H1 (cell line): ENCODE results near the gene SCYGR4. TPM values are rescaled to one million over a fixed set of nuclear protein-coding genes. Genes with fewer than 3 reads are reported as not detected.

Source experiments
- CTCF ChIA-PET: fragments of 300-600 bp; sonication (Branson Sonifier 250); formaldehyde crosslinking; loops from one replicate; lab custom pipeline; 2021; ENCODE audit not compliant: partially characterized antibody; lab: Charles Lee
- POLR2A ChIA-PET: fragments of 300-600 bp; sonication (Branson Sonifier 250); formaldehyde crosslinking; loops from one replicate; lab custom pipeline; 2021; ENCODE audit warnings: inconsistent platforms; ENCODE audit not compliant: partially characterized antibody; lab: Charles Lee
- DNase-seq, 2 experiments: peaks; one replicate each; pipeline versions ENCODE4 v3.0.0 to v3.0.0-alpha.2; 2010 to 2022; ENCODE audit warnings: low spot score in 2 of 2, low read depth in 1 of 2, mixed read lengths in 1 of 2
- FAIRE-seq: peaks from 2 replicates; lab custom pipeline; 2011; peaks lifted over from hg19 to GRCh38; lab: Jason Lieb, UNC
- H2AFZ ChIP-seq: 2 replicates; pipeline ENCODE4 v1.8.1; 2012; ENCODE audit warnings: low read length, inconsistent platforms
- H2AK5ac ChIP-seq: 2 replicates; pipeline ENCODE4 v1.6.1; 2013; ENCODE audit warnings: low read depth, low read length
- H2BK120ac ChIP-seq: replicated peaks from 2 replicates; pipeline ENCODE3; 2013; ENCODE audit warnings: low read depth, low read length, inconsistent platforms
- H2BK12ac ChIP-seq: 2 replicates; pipeline ENCODE4 v1.6.1; 2013; ENCODE audit warnings: low read depth, low read length
- H2BK15ac ChIP-seq: 2 replicates; pipeline ENCODE4 v1.6.1; 2013; ENCODE audit warnings: low read length
- H2BK20ac ChIP-seq: 2 replicates; pipeline ENCODE4 v1.6.1; 2013; ENCODE audit warnings: low read length
- H2BK5ac ChIP-seq: 2 replicates; pipeline ENCODE4 v1.6.1; 2013; ENCODE audit warnings: low read depth, low read length
- H3K14ac ChIP-seq: 2 replicates; pipeline ENCODE4 v1.6.1; 2013; ENCODE audit warnings: inconsistent platforms; ENCODE audit not compliant: insufficient read length
- H3K18ac ChIP-seq: 2 replicates; pipeline ENCODE4 v1.6.1; 2013; ENCODE audit warnings: low read length; ENCODE audit errors: extremely low read depth
- H3K23ac ChIP-seq: 2 replicates; pipeline ENCODE4 v1.6.1; 2013; ENCODE audit warnings: inconsistent platforms; ENCODE audit not compliant: insufficient read length
- H3K23me2 ChIP-seq: 2 replicates; pipeline ENCODE4 v1.6.1; 2013; ENCODE audit warnings: low read depth, low read length
- H3K27ac ChIP-seq: 2 replicates; pipeline ENCODE4 v1.6.1; 2011; ENCODE audit warnings: low read depth, low read length, inconsistent platforms
- H3K27me3 ChIP-seq, 4 experiments: replicated peaks in 1 of 4; 1 replicate in 1 of 4; 2 replicates in 3 of 4; pipeline versions ENCODE4 v1.6.1 to v1.8.1; 2011 to 2013; ENCODE audit warnings: low read length in 3 of 4, mild to moderate bottlenecking in 3 of 4, inconsistent platforms in 2 of 4, mixed read lengths in 2 of 4, moderate library complexity in 1 of 4; ENCODE audit not compliant: control insufficient read depth in 3 of 4, insufficient read depth in 3 of 4; ENCODE audit errors: extremely low read depth in 1 of 4
- H3K36me3 ChIP-seq, 4 experiments: 2 replicates each; pipeline versions ENCODE4 v1.6.1 to v1.8.1; 2011 to 2013; ENCODE audit warnings: mild to moderate bottlenecking in 4 of 4, low read length in 3 of 4, moderate library complexity in 2 of 4, control low read depth in 1 of 4, inconsistent platforms in 1 of 4; ENCODE audit not compliant: insufficient read depth in 4 of 4, control insufficient read depth in 2 of 4
- H3K4ac ChIP-seq: replicated peaks from 2 replicates; pipeline ENCODE3; 2013; ENCODE audit warnings: low read length, low read depth, mixed read lengths, inconsistent platforms; ENCODE audit not compliant: insufficient read length
- H3K4me1 ChIP-seq, 4 experiments: replicated peaks in 1 of 4; 1 replicate in 1 of 4; 2 replicates in 3 of 4; pipeline versions ENCODE4 v1.6.1 to v1.8.1; 2011 to 2013; ENCODE audit warnings: low read length in 3 of 4, inconsistent platforms in 2 of 4, mixed read lengths in 1 of 4; ENCODE audit not compliant: insufficient read depth in 4 of 4, control insufficient read depth in 3 of 4
- H3K4me2 ChIP-seq, 2 experiments: 2 replicates each; pipeline versions ENCODE4 v1.6.1 to v1.8.1; 2011 to 2013; ENCODE audit warnings: low read depth in 2 of 2, low read length in 2 of 2, control low read depth in 1 of 2, inconsistent platforms in 1 of 2, mild to moderate bottlenecking in 1 of 2; ENCODE audit not compliant: insufficient read depth in 1 of 2
- H3K4me3 ChIP-seq, 4 experiments: fragments of 200-600, 300-600 bp in 1 of 4; sonication (generic), shearing (Covaris generic), sonication (Bioruptor Twin) in 1 of 4; 2 replicates each; pipeline versions ENCODE4 v1.5.1 to v1.8.1; 2011 to 2016; ENCODE audit warnings: low read length in 4 of 4, low read depth in 3 of 4, control low read depth in 2 of 4, inconsistent platforms in 2 of 4, mild to moderate bottlenecking in 2 of 4, mixed read lengths in 1 of 4, moderate library complexity in 1 of 4; ENCODE audit not compliant: insufficient read depth in 2 of 4; ENCODE audit errors: extremely low read depth in 1 of 4
- H3K56ac ChIP-seq: replicated peaks from 2 replicates; pipeline ENCODE3; 2013; ENCODE audit warnings: low read depth, mild to moderate bottlenecking, mixed read lengths, low read length, inconsistent platforms; ENCODE audit not compliant: insufficient read length
- H3K79me1 ChIP-seq: 2 replicates; pipeline ENCODE4 v1.6.1; 2013; ENCODE audit warnings: low read depth, low read length, control low read depth
- H3K79me2 ChIP-seq, 2 experiments: 2 replicates each; pipeline versions ENCODE4 v1.6.1 to v1.8.1; 2012 to 2013; ENCODE audit warnings: low read length in 2 of 2, mild to moderate bottlenecking in 2 of 2, inconsistent platforms in 1 of 2; ENCODE audit not compliant: insufficient read depth in 2 of 2, control insufficient read depth in 1 of 2
- H3K9ac ChIP-seq, 4 experiments: replicated peaks in 1 of 4; 1 replicate in 1 of 4; 2 replicates in 3 of 4; pipeline versions ENCODE4 v1.6.1 to v1.8.1; 2011 to 2013; ENCODE audit warnings: low read depth in 3 of 4, low read length in 3 of 4, control low read depth in 2 of 4, mild to moderate bottlenecking in 2 of 4, moderate library complexity in 2 of 4, inconsistent platforms in 1 of 4; ENCODE audit errors: extremely low read depth in 1 of 4
- H3K9me3 ChIP-seq, 2 experiments: 2 replicates each; pipeline versions ENCODE4 v1.6.1 to v1.8.1; 2012 to 2013; ENCODE audit warnings: mild to moderate bottlenecking in 2 of 2, moderate library complexity in 2 of 2, control low read depth in 1 of 2, inconsistent platforms in 1 of 2, low read depth in 1 of 2, low read length in 1 of 2, mixed read lengths in 1 of 2; ENCODE audit not compliant: insufficient read depth in 2 of 2
- H4K20me1 ChIP-seq, 2 experiments: replicated peaks in 1 of 2; 2 replicates each; pipeline versions ENCODE3 to v1.8.1; 2011 to 2013; ENCODE audit warnings: inconsistent platforms in 2 of 2, low read length in 2 of 2, mild to moderate bottlenecking in 1 of 2; ENCODE audit not compliant: insufficient read depth in 2 of 2, control insufficient read depth in 1 of 2
- H4K5ac ChIP-seq: 2 replicates; pipeline ENCODE4 v1.6.1; 2013; ENCODE audit warnings: low read length, low read depth, mixed read lengths, inconsistent platforms; ENCODE audit not compliant: insufficient read length
- H4K8ac ChIP-seq: 2 replicates; pipeline ENCODE4 v1.8.0; 2013; ENCODE audit warnings: mild to moderate bottlenecking, moderate library complexity, low read length, inconsistent platforms; ENCODE audit not compliant: insufficient read depth; ENCODE audit errors: extremely low read depth
- H4K91ac ChIP-seq: replicated peaks from 2 replicates; pipeline ENCODE3; 2013; ENCODE audit warnings: low read length, mixed read lengths, inconsistent platforms; ENCODE audit not compliant: insufficient read length
- ASH2L ChIP-seq: fragments of 200-600, 300-600 bp; sonication (generic); IDR thresholded peaks from one replicate; pipeline ENCODE4 v1.7.1; 2017; ENCODE audit warnings: low read length
- CHD2 ChIP-seq: IDR thresholded peaks from 2 replicates; pipeline ENCODE4 v1.6.1; 2012; ENCODE audit warnings: low read length, improper control_type of control experiment
- MAX ChIP-seq: IDR thresholded peaks from 2 replicates; pipeline ENCODE4 v1.6.1; 2012; ENCODE audit warnings: inconsistent platforms
- SP1 ChIP-seq: IDR thresholded peaks from 2 replicates; pipeline ENCODE4 v1.6.1; 2011; ENCODE audit warnings: low read depth, low read length
- SUZ12 ChIP-seq: fragments of 200-600 bp; sonication (generic); IDR thresholded peaks from 2 replicates; pipeline ENCODE4 v1.6.1; 2012; ENCODE audit warnings: mild to moderate bottlenecking, inconsistent platforms, low read length, moderate library complexity, mixed read lengths
- USF2 ChIP-seq: IDR thresholded peaks from 2 replicates; pipeline ENCODE4 v1.6.1; 2011; ENCODE audit warnings: low read length, improper control_type of control experiment
- WGBS, 2 experiments: shearing (Covaris generic) in 1 of 2; methylation state at CpG; one replicate each; pipeline versions ENCODE4 v1.1.6 to v1.1.7; 2013 to 2015; ENCODE audit warnings: low lambda C conversion rate in 2 of 2, mixed read lengths in 2 of 2, inconsistent platforms in 1 of 2, low coverage in 1 of 2, missing lambda C conversion rate in 1 of 2; ENCODE audit not compliant: insufficient replicate concordance in 2 of 2, insufficient coverage in 1 of 2, insufficient read length in 1 of 2; ENCODE audit errors: extremely low coverage in 1 of 2, missing lambda C conversion rate in 1 of 2; 5-methylcytosine and 5-hydroxymethylcytosine counted together
- polyA plus RNA-seq, 7 experiments: library from polyadenylated mRNA; depleted of rRNA in 3 of 7; stranded (reverse) in 5 of 7; unstranded in 2 of 7; fragments of >200 nt in 5 of 7; fragments of 200-250 nt in 2 of 7; gene quantifications; 1 replicate in 5 of 7; 2 replicates in 1 of 7; 4 replicates in 1 of 7; pipeline versions ENCODE4 v1.2.1 to v1.2.3, GENCODE V29; 2011 to 2013; ENCODE audit warnings: missing spikeins in 2 of 7, mixed read lengths in 2 of 7
- total RNA-seq: library from RNA; stranded (reverse); fragmentation: NEBNext Ultra II Directional; extraction: Animal tissue kit (Norgen Biotek cat#: 25700); gene quantifications from 2 replicates; pipeline ENCODE4 v1.2.1, GENCODE V29; 2021

SCYGR4 gene
- total and polyA plus RNA-seq, 2 of the 8 experiments (the other 6 are each of a cell fraction or from before 2014, with no cell fraction given) = not detected

GRCh38 chr2:227661025-227661649, 43.8 kb downstream of the SCYGR4 start:
- no peak overlapping the region; the same call in 1 of the 2 replicates for H3K18ac ChIP-seq
- TF ChIP-seq SUZ12 = no peak
- TF ChIP-seq SP1 = peak; percentile 57; the same call in 1 of the 2 replicates
- TF ChIP-seq CHD2 = peak; percentile 19; the same call in 1 of the 2 replicates
- 0 out of 2 replicates have a peak, but pooled peaks have one; percentile 15 for TF ChIP-seq USF2
- peak; percentile 39; the same call in 1 of the 2 replicates for TF ChIP-seq MAX
- TF ChIP-seq ASH2L = peak; percentile 55
- no peak overlapping the region for H2BK120ac ChIP-seq
- H3K23ac ChIP-seq = no peak overlapping the region
- H3K27me3 ChIP-seq = no peaks in the 10 kb centered on the region
- no peak overlapping the region for H4K91ac ChIP-seq
- no peak overlapping the region for H3K14ac ChIP-seq
- DNase-seq = peak in 1 of 2 experiments; percentile 27
- no peaks in the 10 kb centered on the region for H3K9me3 ChIP-seq
- H2BK20ac ChIP-seq = no peak overlapping the region
- peaks cover 0 to 10% (median 4%) of the 10 kb centered on the region in 4 experiments; a peak in 4 of 7 replicates for H3K4me1 ChIP-seq
- H3K27ac ChIP-seq = no peak overlapping the region
- FAIRE-seq = peak; percentile 63
- no peak overlapping the region for H3K9ac ChIP-seq
- H2AFZ ChIP-seq = peak overlapping the region; percentile 60
- no peak overlapping the region for H2BK5ac ChIP-seq
- WGBS, 2 experiments = 50% methylated on average over 7 of the region's 7 CpGs; no CpG with 5 or more reads in 1 of the 2 experiments
- no peak overlapping the region for H2BK15ac ChIP-seq
- H3K36me3 ChIP-seq = no peaks in the 10 kb centered on the region
- CTCF ChIA-PET = interaction anchor here (0.5 to 4.3 kb wide), 4 partner anchors 17 to 493 kb away, joined by 3 to 92 read pairs (median 3); no protein-coding TSS in a partner anchor
- no peak overlapping the region for H3K4ac ChIP-seq
- no peaks in the 10 kb centered on the region for H3K23me2 ChIP-seq
- no peak overlapping the region for H3K4me3 ChIP-seq
- no peaks in the 10 kb centered on the region for H4K20me1 ChIP-seq
- peak overlapping the region; percentile 4 to 48; a peak in 2 of 4 replicates for H3K4me2 ChIP-seq
- no peaks in the 10 kb centered on the region for H3K79me1 ChIP-seq
- H2AK5ac ChIP-seq = no peak overlapping the region
- no peak overlapping the region for H4K8ac ChIP-seq
- H4K5ac ChIP-seq = no peak overlapping the region
- no peaks in the 10 kb centered on the region for H3K79me2 ChIP-seq
- no peak overlapping the region for H3K56ac ChIP-seq
- no peak overlapping the region; the same call in 1 of the 2 replicates for H2BK12ac ChIP-seq
- POLR2A ChIA-PET = interaction anchor here (1.2 kb wide), 1 partner anchor 187 kb away, joined by 3 read pairs; no protein-coding TSS in a partner anchor
